Dedifferentiated amniotic fluid mesenchymal stem cell (primary cell): Measurements from ENCODE around the gene VMP1.
A peak's percentile ranks its signal among the peaks of the same experiment; 100 is the strongest.

Experiments
- DNase-seq: peaks from one replicate; pipeline ENCODE4 v3.0.0-alpha.2; 2016; ENCODE audit errors: extremely low spot score

The VMP1 gene

DNA sequence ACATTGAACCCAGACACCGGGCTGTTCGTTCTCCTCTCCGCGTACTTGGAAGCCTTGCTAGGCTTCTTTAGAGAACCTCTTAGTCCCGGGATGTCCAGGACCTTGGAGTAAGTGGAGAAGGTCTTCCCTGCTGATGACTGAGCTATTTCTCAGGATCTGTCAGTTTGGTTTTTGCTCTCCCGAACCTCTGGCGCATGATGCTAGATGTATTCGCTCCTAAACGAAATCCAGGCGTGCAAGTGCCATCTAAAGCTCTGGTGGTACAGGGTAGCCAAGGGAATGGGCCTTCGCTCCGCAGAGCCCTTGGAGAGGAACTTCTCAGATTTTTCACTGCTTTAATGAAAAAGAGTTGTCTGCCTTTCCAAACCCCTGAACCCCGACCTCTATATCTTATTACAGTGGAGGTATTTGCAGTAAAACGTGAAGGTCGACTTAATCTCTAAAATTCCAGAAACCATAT, 547 bp downstream of the VMP1 start:
- peak; percentile 15 for DNase-seq

DNA sequence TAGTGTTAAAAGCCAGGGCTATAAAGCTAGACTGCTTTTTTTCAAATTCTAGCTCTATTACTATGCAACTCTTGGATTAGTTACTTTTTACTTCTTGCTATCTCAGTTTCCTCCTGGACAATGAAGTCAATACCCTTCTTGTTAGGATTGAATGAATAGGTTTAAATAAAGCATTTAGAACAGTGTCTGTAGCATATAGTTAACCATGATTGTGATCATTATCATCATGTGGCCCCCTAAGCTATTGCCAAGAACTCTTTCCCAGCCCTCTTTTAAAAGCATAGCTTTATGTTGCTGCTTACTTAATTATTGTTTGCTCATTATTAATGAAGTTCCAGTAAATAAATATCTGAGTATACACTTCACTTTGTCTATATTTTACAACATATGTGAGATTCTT, 4.5 kb downstream of the VMP1 start:
- DNase-seq: no peak

DNA sequence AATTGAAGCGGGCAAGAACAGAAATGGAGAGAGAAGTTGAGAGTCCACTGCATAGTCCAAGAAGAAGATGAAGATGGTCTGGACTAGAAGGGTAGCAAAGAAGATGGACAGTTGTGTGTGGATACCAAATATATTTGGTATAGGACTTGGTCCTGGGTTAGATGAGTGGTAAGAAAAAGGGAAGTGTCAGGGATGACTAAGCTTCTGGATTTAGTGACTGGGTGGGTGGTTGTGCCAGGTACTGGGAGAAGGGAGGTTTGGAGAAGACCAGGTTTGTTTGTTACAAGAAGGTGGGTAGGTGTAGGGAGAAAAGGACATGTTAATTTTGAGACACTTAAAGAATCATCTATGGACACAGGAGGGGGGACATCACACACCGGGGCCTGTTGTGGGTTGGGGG, 5.4 kb downstream of the VMP1 start:
- DNase-seq: no peak

DNA sequence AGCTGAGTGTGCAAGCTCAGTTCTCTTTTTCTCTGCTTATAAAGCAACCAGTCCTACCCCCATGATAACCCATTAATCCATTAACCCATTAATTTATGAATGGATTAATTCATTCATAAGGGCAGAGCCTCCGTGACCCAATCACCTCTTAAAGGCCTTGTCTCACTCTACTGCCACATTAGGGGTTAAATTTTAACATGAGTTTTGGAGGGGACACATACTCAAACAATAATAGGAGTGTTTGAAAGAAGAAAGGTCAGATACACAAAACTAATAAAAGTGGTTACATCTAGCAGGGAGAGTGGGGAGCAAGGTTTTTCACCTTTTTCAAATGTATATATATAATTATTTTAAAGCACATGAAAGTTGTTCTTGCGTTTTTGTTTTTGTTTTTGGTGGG, 6.8 kb downstream of the VMP1 start:
- no peak for DNase-seq

DNA sequence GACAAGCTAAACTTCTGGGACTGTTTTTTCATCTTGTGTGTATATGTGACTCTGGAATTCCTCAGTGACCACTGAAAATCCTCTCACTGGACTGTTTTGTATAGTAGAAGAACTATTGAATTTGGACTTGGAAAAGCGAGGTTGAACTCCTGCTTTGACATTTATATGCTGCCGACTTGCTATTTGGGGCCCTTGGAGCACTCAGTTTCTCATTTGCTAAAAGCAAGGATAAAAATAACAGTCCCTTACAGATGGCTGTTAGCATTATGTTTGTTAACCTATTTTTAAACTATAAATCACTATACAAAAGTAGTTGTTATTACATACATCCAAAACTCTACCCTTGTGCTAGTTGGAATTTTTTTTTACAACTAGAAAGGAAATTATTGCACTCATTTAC, 9.0 kb downstream of the VMP1 start:
- DNase-seq: no peak

DNA sequence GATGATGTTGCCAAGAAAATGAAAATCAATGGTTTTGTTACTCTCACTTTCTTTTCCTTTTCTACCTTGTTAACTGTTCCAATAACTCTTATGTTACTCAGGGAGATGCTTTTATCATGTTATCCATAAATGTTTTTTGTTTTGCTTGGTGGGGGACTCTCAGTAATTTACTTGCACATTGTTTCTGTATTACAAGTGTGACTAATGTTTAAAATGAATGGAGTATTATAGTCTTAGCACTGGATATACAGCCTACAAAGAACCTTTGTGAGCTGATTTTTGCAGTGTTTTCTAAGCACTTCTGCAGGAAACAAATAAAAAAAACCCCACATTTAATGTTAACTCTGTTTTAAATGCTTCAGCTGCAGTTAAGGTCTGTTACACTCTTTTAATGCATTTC, 12.1 kb downstream of the VMP1 start:
- DNase-seq: no peak

DNA sequence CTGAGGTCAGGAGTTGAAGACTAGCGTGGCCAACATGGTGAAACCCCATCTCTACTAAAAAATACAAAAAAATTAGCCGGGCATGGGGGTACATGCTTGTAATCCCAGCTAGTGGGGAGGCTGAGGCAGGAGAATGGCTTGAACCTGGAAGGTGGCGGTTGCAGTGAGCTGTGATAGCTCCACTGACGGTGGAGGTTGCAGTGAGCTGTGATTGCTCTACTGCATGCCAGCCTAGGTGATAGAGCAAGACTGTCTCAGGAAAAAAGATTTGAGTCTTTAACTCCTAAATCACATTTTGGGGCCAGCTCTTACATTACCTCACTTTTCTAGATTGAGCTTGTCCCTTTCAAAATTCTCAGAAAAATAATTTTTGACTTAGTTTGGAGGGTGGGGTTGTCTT, 15.2 kb downstream of the VMP1 start:
- no peak for DNase-seq

DNA sequence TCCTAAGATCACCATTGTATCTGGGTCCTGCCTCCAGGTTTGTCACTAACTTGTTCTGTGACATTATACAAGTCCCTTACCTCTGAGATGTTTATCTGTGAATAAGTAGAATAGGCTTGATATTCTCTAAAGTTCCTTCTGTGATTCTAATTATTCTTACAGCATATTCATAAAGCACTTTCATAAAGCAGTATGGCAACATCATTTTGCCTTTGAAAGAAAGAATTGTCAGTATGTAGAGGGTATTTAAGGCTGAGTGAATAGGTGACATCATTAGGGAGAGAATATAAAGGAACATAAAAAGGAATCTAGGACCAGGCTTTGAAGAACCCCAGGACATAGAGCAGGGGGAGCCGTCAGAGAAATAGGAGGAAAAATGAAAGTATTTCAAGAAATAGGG, 15.6 kb downstream of the VMP1 start:
- no peak for DNase-seq

DNA sequence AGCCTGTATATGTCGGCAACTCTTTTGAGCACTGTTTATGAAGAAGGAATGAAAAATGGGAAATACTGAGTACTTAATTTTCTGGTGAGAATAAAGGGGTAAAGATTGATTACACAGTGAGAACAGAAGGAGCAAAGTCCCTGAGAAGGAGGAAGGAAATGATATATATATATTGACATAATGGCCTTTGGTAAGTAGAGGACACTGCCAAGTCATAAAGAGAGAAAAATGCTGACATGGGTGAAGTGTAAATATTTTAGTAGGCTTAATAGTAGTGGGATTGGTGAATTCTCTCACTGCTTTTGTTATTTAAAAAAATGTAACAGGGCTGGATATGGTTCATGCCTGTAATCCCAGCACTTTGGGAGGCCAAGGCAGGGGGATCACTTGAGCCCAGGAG, 16.2 kb downstream of the VMP1 start:
- DNase-seq: no peak

DNA sequence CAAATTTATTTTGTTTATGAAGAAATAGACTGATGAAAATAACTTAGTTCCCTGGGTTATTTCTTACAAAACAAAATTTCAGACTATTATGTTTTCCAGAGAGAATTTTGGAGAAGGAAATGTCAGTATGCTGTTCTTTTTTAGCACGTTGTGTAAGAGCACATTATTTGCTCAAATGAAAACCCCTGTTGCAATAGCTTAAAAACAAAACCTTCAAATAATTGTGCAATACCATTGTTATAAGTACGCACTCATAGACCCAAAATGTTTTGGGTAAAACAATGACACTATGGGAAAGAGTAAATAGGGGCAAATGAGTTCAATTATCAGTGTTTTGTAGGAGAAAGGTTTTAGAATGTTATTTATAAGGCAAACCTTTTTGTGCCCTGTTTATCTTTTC, 18.2 kb downstream of the VMP1 start:
- peak; percentile 47 for DNase-seq

DNA sequence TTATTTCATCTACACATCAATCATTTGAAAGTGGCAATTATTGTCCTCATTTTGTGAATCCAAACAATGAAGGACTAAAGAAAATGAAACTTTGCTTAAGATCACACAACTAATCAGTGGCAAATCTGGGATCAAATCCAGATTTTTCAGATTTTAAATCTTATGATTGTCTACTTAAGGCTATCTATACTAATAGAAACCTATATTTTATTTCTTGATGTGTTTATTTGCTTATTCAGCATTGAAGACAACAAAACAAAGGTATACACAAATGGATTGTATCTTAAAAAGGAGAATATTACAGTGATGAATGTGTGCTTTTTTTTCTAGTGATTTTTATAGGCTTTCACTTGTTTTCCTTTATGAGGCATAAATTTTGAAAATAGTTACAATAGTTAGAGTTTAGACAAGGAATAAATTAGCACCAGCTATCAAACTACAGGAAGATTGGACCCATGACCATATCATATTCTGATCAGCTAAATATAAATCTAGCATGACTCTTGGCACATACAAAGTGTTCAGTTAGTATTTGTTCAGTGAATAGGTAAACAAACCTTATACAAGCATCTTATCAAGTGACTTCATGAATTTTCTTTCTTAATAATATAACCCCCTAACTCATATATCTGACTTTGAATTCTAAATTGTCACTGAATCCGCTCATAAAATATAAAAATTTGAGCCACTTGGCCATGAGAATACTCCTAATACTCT, 20.5 kb downstream of the VMP1 start:
- no peak for DNase-seq

DNA sequence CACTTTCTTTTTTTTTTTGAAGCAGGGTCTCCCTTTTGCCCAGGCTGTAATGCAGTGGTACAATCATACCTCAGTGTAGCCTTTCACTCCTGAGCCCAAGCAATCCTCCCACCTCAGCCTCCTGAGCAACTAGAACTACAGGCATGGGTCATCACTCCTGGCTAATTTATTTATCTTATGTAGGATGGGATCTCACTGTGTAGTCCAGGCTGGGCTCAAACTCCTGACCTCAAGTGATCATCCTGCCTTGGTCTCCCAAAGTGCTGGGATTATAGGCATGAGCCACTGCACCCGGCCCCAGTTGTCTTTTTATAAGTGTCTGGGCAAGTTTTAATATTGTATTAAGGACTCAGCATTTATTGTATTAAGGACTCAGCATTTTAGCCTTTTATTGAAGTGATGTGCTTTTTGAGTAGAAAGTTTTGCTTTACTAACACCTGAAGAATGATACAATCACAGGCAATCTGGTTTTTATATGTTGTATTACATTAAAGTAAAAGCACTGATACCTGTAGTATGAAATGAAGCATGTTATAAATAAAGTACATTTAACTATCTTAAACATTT, 22.9 kb downstream of the VMP1 start:
- DNase-seq: no peak

DNA sequence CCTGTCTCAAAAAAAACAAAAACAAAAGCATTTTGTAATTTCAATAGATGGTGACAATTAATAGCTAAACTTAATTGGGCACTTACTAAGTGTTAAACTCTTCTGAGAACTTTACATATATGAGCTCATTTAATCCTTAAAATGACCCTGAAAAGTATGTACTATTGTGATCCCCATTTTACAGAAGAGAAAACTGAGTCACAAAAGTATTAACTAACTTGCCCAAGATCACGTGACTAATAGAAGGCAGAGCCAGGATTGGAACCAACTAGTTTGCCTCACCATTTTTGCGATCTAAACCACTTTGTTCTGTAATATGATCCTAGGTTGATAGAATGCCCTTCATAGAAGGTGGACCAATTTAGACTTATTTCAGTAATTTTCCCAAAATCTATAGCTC, 26.2 kb downstream of the VMP1 start:
- no peak for DNase-seq

DNA sequence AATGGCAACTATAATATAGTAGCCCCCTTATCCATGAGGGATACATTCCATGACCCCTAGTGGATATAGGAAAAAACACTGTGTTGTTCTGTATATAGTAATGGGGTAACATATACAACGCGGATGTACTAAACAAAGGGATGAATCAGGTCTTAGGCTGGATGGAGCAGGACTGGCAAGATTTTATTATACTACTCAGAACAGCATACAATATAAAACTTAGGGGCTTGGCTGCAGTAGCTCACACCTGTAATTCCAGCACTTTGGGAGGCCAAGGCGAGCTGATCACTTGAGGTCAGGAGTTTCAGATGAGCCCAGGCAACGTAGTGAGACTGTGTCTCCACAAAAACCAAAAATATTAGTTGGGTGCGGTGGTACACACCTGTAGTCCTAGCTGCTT, 26.8 kb downstream of the VMP1 start:
- DNase-seq: no peak

DNA sequence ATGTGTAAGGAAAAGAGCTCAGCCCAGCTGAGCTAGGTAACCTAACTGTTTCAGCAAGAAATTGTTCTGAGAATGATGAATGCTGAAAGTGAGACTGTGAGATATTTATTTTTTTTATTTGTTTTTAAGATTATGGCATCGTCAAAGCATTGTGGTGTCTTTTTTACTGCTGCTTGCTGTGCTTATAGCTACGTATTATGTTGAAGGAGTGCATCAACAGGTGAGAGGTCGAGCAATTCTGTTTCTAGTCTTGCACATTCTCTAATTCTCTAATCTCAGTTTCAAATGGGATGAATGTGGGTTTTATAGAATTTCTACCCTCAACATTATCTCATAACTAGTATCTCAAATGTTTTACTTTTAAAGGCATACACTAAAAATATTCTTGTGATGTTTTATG, 29.9 kb downstream of the VMP1 start:
- no peak for DNase-seq

DNA sequence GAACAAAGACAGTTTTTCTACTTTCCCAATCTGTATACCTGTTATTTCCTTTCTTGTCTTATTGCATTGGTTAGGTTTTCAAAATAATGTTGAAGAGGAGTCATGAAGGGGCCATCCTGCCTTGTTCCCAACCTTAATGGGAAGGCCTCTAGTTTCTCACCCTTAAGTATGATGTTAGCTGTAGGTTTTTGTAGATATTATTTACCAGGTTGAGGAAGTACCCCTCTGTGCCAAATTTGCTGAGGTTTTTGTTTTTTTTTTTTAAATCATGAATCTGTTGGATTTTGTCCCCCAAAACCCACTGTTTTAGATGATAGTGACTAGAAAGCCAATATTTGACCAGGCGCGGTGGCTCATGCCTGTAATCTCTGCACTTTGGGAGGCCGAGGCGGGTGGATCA, 36.4 kb downstream of the VMP1 start:
- DNase-seq: no peak

DNA sequence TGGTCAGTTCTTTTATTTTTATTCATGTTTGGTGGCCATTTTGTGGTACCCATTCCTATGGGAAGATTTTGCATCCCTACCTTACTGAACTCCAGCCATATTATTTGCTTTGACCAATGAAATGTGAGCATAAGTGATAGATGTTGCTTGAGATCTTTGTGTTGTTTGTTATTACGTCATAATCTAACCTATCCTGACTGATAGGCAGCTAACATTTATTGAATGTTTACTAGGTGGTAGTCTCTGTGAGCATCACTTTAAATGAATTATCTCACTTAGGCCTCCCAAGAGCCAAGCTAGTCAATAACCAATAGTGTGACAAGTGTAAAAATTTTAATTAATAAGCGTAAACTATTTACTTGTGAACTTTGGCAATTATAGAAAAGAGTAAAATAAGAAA, 37.6 kb downstream of the VMP1 start:
- no peak for DNase-seq

DNA sequence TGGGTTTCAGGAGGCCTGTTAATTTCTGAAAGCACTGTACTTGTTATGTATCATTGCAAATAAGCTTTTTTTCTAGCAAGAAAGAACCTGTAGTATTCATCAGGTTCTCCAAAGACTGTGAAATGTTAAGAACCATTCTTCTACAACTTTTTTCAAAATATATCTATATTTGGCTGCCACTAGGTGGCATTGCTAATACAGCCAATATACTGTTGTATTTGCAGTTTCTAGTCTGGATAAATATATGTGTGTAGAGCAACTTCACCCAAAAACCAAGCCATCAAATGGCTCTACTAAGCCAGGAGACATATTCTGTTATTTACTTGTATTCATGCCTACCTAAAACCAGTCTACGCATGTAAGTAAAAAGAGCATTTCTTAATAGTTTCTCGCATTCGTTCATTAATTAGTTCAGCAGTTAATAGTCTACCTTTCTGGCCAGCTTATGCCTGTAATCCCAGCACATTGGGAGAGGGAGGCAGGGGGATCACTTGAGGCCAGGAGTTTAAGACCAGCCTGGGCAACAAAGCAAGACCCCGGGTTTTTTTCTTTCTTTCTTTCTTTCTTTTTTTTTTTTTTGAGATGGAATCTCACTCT, 39.5 kb downstream of the VMP1 start:
- DNase-seq: peak; percentile 57

DNA sequence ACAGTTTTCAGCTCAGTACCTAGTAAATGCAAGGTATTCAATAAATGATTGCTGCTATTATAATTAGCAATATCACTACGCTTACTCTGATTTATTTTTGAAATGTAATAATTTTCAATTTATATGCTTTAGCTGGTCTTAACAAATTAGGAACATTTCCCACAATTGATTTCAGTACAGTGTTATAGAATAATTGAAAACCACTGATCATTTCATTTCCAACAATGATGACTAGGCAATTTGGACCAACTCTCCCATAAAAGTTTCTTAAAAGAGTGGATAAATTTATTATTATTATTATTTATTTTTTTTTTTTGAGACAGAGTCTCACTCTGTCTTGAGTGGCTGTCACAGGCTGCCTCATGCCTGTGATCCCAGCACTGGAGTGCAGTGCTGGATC, 41.1 kb downstream of the VMP1 start:
- no peak for DNase-seq

DNA sequence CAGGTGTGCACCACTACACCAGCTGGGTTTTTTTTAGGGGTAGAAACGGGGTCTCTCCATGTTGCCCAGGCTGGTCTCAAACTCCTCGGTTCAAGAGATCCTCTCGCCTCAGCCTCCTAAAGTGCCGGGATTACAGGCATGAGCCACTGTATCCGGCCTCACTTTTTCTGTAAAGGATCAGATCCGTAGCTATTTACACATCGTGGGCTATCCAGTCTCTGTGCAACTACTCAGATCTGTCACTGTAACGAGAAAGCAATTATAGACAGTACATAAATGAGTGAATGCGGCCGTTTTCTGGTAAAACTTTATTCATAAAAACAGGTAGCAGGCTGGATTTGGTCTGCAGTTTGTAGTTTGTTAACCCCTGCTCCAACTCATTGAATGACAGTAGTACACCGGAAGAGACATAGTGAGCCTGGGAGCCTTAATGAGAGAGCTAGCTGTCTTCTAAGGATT, 44.5 kb downstream of the VMP1 start:
- no peak for DNase-seq

DNA sequence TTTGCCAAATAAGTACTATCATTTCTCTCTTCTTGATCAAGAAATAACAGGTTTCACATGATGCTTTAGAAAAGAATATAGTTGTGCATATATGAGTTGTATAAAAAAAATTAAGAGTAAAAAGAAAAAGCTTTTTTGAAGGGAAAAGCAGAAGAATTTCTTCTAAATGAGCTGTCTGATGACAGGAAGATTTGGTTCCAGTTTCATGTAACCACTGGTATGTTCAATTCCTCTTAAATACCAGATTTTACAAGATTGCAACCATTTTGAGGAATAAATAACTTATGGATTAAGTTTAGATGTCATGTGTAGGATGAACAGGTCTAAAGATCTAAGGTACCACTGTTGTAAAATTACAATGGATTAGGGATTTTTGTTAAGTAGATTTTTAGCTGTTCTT, 45.0 kb downstream of the VMP1 start:
- no peak for DNase-seq

DNA sequence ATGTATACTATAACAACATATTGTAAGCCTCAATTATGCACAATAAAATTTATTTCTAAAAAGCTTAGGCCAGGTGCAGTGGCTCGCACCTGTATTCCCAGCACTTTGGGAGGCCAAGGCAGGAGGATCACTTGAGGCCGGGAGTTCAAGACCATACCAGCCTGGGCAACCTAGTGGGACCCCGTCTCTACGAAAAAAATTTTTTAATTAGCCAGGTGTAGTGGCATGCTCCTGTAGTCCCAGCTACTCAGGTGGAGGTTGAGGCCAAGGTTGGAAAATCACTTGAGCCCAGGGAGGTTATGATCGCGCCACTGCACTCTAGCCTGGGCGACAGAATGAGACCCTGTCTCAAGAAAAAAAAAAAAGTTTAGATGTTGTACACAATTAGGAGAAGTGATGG, 45.5 kb downstream of the VMP1 start:
- no peak for DNase-seq
